ENCODE data around the gene LYL1. TPM values are rescaled to one million over a fixed set of nuclear protein-coding genes. Genes with fewer than 3 reads are reported as not detected.

The LYL1 gene
- total RNA-seq, 1 donor = 0.36 TPM

DNA sequence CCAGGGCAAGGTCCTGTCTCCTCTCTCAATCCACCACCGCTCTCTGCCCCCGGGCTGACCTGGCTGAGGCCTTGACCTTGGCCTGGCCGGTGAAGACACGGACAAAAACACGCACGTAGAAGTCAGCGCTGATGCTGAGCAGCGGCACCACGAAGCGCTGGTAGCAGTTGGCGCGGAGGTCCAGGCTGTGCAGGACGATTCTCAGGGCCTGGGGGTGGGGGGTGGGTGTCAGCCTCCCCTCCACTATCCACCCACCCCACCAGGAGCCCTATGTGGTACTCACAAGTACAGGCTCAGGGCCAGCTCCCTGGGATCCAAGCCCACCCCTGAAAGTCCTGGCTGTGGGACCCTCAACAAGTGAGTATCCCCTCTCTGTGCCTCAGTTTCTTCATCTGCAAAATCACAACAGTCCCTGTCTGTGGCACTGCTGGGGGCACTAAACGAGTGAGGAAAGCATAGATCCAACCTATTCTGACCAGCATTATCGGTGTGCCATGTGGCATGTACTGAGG is 7.5 kb upstream of the LYL1 start:
- no peaks in the 10 kb centered on the region for H3K9me3 ChIP-seq (ENCODE audit: low read depth, low read length)
- H3K27me3 ChIP-seq (ENCODE audit: insufficient read depth, low read length) = no peaks in the 10 kb centered on the region
- peak; percentile 36 for DNase-seq (ENCODE audit: insufficient read length, low spot score, missing footprints)
- H3K27ac ChIP-seq (ENCODE audit: low read depth, low read length) = no peak overlapping the region
- no peak for TF ChIP-seq CTCF (IDR thresholded peaks at IDR 0.05; ENCODE audit: extremely low read depth, low read depth, low read length)
- H4K20me1 ChIP-seq (ENCODE audit: insufficient read depth, low read length) = no peaks in the 10 kb centered on the region
- H2AFZ ChIP-seq (ENCODE audit: low read length) = no peak overlapping the region
- H3K4me3 ChIP-seq (ENCODE audit: insufficient read depth, low read length) = no peak overlapping the region
- peaks cover 2% of the 10 kb centered on the region for H3K4me1 ChIP-seq (ENCODE audit: insufficient read depth, low read length)
- H3K36me3 ChIP-seq (ENCODE audit: insufficient read depth, low read length) = peaks cover 30% of the 10 kb centered on the region
- peaks cover 2% of the 10 kb centered on the region for H3K79me2 ChIP-seq (ENCODE audit: insufficient read depth, low read length)
- no peak overlapping the region for H3K4me2 ChIP-seq (ENCODE audit: insufficient read depth, low read length)

DNA sequence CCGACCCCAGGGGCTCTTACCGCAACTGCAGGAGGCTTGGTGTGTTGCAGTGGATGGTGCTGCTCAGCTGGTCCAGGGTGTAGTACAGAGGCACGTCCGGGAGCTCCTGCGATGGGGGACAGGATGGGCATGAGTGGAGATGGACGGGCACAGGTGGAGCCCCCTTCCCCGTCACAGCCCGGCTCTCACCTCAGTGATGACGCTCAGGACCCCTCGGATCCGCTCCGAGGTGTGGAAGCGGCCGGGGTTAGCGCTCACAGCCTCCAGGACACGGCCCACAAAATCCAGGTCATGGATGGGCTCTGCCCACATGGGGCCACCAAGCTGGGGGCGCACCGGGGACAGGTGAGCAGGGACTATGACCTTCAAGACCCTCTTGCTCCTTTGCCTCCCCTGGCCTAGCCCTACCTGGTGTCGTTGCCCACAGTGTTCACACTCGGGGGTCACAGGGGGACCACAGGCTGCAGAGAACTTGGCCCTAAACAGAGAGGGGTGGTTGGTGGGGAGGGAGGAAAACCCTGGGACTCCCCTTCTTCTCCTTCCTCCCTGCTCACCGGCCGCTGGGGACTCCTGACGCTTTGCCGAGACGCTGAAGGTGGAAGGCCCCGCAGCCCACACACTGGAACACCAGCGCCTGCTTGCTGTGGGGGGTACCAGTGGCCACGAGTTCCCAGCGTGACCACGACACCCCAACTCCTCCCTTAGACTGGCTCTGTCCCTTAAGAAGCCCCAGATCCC is 6.9 kb upstream of the LYL1 start:
- Histone ChIP-seq H3K4me3 (ENCODE audit: insufficient read depth, low read length) (no peak overlapping the region), H3K27ac (ENCODE audit: low read depth, low read length) (no peak overlapping the region), H3K9me3 (ENCODE audit: low read depth, low read length) (no peaks in the 10 kb centered on the region), H3K4me2 (ENCODE audit: insufficient read depth, low read length) (no peak overlapping the region), H3K4me1 (ENCODE audit: insufficient read depth, low read length) (no peaks in the 10 kb centered on the region), H3K79me2 (ENCODE audit: insufficient read depth, low read length) (no peaks in the 10 kb centered on the region), H2AFZ (ENCODE audit: low read length) (no peak overlapping the region), H3K27me3 (ENCODE audit: insufficient read depth, low read length) (no peaks in the 10 kb centered on the region), H3K36me3 (ENCODE audit: insufficient read depth, low read length) (peaks cover 26% of the 10 kb centered on the region), H4K20me1 (ENCODE audit: insufficient read depth, low read length) (no peaks in the 10 kb centered on the region)
- peak; percentile 52 for DNase-seq (ENCODE audit: insufficient read length, low spot score, missing footprints)
- TF ChIP-seq CTCF (IDR thresholded peaks at IDR 0.05; ENCODE audit: extremely low read depth, low read depth, low read length) = no peak

DNA sequence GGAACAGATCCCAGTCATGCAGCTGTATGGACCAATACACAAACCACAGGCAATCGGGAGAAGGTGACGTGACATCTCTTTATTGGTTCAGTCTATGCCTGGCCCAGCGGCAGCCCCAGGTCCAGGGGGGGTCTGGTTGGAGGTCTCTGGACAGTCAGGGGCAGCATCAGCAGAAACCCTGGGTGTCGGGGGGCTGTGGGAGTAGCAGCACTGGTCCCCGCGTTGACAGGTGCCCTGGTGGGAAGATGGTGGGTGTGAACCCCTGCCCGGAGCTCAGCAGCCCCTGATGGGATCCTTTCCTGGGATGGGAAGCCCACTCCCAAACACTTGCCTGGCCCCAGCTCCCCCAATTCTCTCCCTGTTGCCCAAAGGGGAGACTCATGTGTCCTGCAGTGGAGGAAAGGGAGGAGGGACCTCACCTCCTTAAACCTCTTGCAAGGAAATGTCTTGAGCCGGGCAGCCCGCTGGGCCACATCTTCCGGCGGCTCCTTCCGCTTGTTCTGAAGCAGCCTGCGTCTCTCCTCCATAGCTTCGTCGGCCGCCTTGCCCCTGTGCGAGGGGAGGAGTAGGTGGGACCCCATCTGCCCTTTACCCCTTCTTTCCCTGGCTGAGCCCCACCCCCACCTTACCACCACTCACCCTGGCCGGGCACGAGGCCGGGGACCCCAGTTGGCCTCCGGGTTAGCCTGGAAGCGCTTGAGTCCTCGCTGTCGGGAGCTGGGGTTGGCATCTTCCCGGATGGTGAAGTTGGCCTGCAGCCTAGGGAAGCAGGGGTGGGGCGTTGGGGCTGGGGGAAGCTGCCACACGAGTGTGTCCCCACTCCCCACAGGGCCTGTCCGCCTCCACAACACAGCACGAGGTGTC is 2.4 kb upstream of the LYL1 start:
- no peak overlapping the region for H2AFZ ChIP-seq (ENCODE audit: low read length)
- no peak for DNase-seq (ENCODE audit: insufficient read length, low spot score, missing footprints)
- H4K20me1 ChIP-seq (ENCODE audit: insufficient read depth, low read length) = peaks cover 4% of the 10 kb centered on the region
- H3K4me1 ChIP-seq (ENCODE audit: insufficient read depth, low read length) = peaks cover 10% of the 10 kb centered on the region
- peaks cover 13% of the 10 kb centered on the region for H3K36me3 ChIP-seq (ENCODE audit: insufficient read depth, low read length)
- no peak for TF ChIP-seq CTCF (IDR thresholded peaks at IDR 0.05; ENCODE audit: extremely low read depth, low read depth, low read length)
- H3K79me2 ChIP-seq (ENCODE audit: insufficient read depth, low read length) = no peaks in the 10 kb centered on the region
- H3K27me3 ChIP-seq (ENCODE audit: insufficient read depth, low read length) = no peaks in the 10 kb centered on the region
- H3K9me3 ChIP-seq (ENCODE audit: low read depth, low read length) = no peaks in the 10 kb centered on the region
- H3K4me3 ChIP-seq (ENCODE audit: insufficient read depth, low read length) = no peak overlapping the region
- H3K27ac ChIP-seq (ENCODE audit: low read depth, low read length) = no peak overlapping the region
- H3K4me2 ChIP-seq (ENCODE audit: insufficient read depth, low read length) = no peak overlapping the region

GRCh38 chr19:13104360-13104847 is 1.7 kb upstream of the LYL1 start:
- peak; percentile 94 for DNase-seq (ENCODE audit: insufficient read length, low spot score, missing footprints)
- Histone ChIP-seq H3K27ac (ENCODE audit: low read depth, low read length) (no peak overlapping the region), H3K4me3 (ENCODE audit: insufficient read depth, low read length) (no peak overlapping the region), H3K27me3 (ENCODE audit: insufficient read depth, low read length) (no peaks in the 10 kb centered on the region), H2AFZ (ENCODE audit: low read length) (no peak overlapping the region), H3K79me2 (ENCODE audit: insufficient read depth, low read length) (no peaks in the 10 kb centered on the region), H4K20me1 (ENCODE audit: insufficient read depth, low read length) (peaks cover 4% of the 10 kb centered on the region), H3K4me2 (ENCODE audit: insufficient read depth, low read length) (no peak overlapping the region), H3K9me3 (ENCODE audit: low read depth, low read length) (no peaks in the 10 kb centered on the region), H3K36me3 (ENCODE audit: insufficient read depth, low read length) (peaks cover 13% of the 10 kb centered on the region), H3K4me1 (ENCODE audit: insufficient read depth, low read length) (peaks cover 10% of the 10 kb centered on the region)
- peak; percentile 58 for TF ChIP-seq CTCF (IDR thresholded peaks at IDR 0.05; ENCODE audit: extremely low read depth, low read depth, low read length)
